ENCODE data around the gene NFX1. TPM values are rescaled to one million over a fixed set of nuclear protein-coding genes. Genes with fewer than 3 reads are reported as not detected.

The NFX1 gene
- total RNA-seq, 1 donor from 2014 or later, result 14.2 TPM

- H3K27ac ChIP-seq, result no peak overlapping the region
- TF ChIP-seq CTCF (IDR thresholded peaks at IDR 0.05), result no peak
- H3K4me1 ChIP-seq, result no peaks in the 10 kb centered on the region
- intact Hi-C loops (cut with DNase I), result no loop called here
- no peak for DNase-seq (ENCODE audit: low spot score in 2 of 2)
- H3K4me3 ChIP-seq, result no peak overlapping the region
- no peaks in the 10 kb centered on the region for H3K9me3 ChIP-seq
- H3K36me3 ChIP-seq, result no peaks in the 10 kb centered on the region
- no peaks in the 10 kb centered on the region for H3K27me3 ChIP-seq
These were observed 129.5 kb downstream of the NFX1 start for GRCh38 chr9:33419708-33420303.

Other genes starting within 250 kb of the NFX1 start
- gene SMU1, start 213.8 kb upstream of the NFX1 start, total RNA-seq, result 7.2 TPM
- gene B4GALT1, start 123.2 kb upstream of the NFX1 start, total RNA-seq, result 100 TPM
- gene SPINK4, start 50.3 kb upstream of the NFX1 start, total RNA-seq, result not detected
- 58.5 TPM for gene BAG1, start 25.8 kb upstream of the NFX1 start, total RNA-seq
- 47.5 TPM for gene CHMP5, start 25.5 kb upstream of the NFX1 start, total RNA-seq
- gene AQP7, start 112.1 kb downstream of the NFX1 start, total RNA-seq, result 18.9 TPM
- gene AQP3, start 157.1 kb downstream of the NFX1 start, total RNA-seq, result 12.7 TPM
- 28.6 TPM for gene NOL6, start 183.4 kb downstream of the NFX1 start, total RNA-seq
- not detected for gene ANKRD18B, start 233.7 kb downstream of the NFX1 start, total RNA-seq

Data from ascending aorta (tissue), 2 donors.